ENCODE data around the gene HELB.

Gene HELB

DNA sequence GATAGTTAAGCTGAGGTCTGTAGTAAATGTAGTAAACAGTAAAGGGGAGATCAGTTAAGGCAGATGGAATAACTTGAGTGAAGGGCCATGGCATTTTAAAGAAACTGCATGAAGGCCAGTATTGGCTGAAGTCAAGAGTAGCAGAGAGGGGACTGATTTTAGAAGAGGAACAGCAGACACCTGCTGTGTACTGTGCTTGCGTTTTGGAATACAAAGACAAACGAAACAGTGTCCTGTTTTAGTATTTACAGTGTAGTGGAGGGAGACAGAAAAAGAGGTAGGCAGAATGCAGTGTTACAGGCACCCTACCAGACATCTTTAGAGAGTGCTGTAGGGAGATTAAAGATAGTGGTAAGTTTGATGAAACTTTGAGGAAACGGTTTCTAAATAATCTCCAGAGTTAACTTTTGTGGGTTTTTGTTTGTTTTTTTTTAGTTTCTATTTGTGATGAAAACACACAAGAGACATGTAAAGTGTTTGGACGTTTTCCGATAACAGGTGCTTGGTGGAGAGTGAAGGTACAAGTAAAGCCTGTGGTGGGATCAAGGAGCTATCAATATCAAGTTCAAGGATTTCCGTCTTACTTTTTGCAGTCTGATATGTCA, 2.1 kb downstream of the HELB start:
- DNase-seq: no peak

DNA sequence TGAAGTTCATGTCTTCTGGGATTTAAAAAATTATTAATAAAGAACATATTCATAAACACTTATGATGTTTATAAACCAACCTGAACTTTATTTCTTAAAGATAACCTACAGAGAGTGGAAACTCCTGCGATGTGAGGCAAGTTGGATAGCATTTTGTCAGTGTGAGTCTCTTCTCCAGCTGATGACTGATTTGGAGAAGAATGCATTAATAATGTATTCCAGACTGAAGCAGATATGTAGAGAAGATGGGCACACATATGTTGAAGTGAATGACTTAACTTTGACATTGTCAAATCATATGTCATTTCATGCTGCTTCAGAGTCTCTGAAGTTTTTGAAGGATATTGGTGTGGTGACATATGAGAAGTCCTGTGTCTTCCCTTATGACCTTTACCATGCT, 7.3 kb downstream of the HELB start:
- DNase-seq: no peak

DNA sequence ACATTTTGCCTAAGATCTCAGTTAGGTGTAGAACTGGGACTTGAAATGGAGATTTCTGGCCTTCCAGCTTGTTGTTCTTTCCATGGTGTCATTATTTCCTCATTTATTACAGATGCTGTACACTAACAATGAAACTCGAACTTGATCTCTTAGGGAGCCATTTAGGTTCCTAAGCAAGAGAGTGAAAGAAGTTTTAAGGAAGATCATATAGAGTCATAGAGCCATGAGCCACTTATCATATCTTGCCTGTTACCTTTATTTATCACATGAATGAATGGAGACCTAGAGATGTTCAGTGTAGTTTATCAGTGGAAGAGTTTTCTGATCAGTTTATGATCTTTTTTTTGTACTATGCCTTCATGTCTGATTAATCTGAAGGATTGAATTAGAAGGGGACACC, 9.9 kb downstream of the HELB start:
- peak; percentile 24 for DNase-seq

DNA sequence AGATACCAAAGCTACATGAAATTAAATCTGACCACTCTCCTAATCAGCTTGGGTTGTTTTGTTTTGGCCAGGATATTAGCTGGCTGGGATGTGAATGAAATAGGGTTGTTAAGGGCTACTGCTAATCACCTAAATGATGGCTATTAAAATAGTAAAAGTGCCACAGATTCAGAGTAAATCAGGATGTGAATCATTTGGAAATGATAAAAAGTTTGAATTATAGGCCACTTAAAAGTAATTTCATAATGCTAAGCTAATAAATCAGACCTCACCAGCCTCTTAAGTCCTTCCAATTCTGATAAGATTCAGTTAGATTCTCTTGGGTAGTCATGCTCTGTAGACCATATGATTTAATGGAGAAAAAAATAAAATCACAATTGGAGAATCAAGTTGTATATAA, 12.0 kb downstream of the HELB start:
- DNase-seq: no peak

DNA sequence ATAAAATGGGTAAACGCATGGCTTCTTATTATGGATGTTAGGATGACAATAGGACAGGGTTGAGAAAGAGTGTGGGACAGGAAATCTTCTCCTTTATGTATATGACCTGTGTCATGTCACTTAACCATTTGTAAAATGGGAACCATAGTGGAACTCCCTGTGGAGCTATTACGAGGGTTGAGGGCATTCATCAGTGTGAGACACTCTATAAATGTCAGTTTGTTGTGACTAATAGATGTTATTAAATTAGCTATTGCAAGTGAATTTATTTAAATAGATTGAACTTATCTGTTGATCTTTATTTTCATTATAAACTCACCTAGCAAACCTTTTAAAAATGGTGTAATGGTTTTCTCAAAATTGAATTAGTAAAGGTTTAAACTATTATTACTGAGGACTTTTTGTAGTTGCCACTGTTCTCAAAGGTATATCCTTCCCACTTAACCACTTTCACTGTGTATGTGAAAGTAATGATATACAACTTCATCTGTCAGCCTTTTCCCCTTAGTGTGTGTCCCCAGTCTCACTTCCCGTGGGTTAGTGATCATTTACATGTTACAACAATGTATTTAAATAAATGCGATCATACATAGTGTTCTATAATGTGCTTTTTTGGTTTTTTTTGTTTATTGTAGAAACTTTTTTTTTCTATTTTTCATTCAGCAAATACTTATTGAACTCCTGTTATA, 17.1 kb downstream of the HELB start:
- DNase-seq: peak; percentile 43

DNA sequence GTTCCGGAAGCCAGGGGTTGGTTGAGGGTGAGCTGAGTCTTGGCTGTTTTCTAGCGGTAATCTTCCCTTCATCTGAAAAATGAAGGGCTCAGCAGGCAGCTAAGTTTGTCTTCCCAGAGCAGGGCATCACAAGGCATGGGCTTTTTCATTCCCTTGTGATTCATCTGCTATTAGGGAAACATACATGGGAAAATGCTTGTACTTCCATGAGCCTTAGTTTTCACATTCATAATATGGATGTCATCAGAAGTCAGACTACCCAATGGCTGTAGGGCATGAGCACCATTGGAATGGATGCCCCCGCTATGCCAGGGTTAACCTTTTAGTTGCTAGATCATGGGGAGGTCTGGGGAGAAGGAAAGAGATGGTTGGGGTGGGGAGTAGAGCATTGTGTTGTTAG, 18.7 kb downstream of the HELB start:
- DNase-seq: no peak

DNA sequence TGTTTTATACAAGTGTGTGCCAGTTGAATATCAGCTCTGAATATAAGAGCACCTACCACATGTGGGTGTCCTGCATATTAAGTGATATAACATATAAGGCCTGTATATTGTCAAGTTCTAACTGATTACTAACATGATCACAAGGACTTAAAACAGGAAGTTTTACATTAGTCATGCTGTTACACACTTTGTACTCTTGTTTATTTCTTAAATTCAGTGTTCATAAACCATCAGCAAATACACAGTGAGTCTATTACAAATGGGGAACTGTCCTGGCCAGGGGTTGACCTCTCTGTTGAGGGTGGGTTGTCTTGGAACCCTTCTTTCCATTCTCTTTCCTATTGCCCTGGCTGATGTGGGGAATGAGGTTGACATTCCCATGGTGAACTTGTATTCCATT, 19.1 kb downstream of the HELB start:
- peak; percentile 44 for DNase-seq

DNA sequence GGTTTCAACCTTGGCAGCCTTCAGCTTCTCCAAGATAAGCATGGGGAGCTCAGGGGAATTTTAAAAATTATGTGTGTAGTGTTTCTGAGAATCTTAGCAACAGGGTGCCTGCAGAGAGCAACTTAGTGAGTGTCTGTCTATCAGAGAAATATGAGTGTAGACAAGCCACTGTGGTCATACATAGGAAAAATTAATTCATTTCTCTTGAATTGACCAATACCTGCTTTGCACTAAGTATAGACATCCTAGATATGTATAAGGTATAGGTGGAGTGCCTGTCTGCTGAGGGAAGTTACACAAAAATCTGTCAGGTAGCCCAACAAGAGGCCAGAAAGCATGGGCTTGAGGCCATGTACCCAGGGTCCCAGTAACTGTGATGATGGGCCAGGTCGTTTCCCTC, 20.7 kb downstream of the HELB start:
- no peak for DNase-seq

DNA sequence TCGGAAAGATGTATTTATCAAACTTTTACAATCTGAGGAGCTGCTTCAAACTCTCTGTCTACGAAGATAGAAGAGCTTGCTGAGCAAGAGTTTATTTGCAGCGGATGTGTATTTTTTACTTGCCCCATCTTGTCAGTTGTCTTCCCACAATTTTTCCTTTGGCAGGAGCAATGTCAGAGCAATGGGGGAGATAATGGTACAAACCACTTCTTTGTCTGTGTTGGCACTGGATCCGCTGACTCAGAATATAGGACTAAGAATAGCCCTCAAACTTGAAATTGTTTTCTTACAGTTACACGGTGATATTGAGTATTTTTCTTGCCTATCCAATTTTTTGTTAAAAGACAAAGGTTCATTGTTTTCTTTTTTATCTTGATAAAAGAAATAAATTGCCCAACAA, 27.6 kb downstream of the HELB start:
- no peak for DNase-seq

DNA sequence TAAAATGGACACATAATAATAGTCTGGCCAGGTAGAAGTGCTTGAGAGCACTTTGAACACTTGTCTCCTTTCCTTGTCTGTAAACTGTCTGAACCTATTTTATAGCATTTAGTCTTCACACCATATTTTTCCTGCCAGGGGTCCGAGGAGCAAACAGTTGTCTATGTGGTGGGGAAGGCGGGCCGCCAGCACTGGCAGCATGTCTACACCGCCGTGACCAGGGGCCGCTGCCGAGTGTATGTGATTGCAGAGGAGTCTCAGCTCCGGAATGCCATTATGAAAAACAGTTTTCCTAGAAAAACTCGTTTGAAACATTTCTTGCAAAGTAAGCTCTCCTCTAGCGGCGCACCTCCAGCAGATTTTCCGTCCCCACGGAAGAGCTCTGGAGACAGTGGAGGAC, 28.7 kb downstream of the HELB start:
- DNase-seq: no peak

DNA sequence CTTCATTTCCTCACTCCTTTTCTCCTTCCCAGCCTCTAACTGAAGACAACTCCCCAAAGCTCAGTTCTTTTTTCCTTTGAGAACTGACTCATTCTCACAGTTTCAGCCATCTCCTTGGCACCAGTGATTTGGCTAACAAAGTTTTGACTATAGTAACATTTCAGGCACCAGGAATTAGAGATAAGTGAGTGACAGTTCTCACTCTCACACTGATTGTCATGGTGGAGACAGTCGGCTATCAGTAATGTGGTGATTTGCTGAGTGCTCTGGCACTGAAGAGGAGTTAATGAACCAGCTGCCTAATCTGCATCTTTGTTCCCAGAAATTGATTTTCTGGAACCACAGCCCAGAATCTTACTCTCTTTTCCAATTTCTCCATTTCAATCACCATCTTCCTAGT, 29.5 kb downstream of the HELB start:
- DNase-seq: no peak

DNA sequence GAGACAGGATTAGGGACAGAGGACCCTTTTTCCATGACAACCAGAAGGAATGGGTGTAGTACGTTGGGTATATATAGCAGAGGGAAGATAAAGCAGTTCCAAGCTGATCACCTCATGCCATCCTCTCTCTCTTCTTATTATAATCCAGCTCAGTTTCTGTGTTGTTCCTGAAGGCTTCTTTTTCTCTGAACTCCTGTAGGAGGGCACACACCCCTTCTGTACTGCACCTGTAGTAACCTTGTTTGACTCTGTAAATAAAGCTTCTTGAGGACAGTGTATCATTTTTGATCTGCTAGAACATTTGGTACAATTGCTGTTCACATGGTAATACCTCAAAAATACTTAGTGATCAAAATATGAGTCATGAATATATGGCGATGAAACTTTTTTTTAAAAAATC, 33.5 kb downstream of the HELB start:
- DNase-seq: no peak

DNA sequence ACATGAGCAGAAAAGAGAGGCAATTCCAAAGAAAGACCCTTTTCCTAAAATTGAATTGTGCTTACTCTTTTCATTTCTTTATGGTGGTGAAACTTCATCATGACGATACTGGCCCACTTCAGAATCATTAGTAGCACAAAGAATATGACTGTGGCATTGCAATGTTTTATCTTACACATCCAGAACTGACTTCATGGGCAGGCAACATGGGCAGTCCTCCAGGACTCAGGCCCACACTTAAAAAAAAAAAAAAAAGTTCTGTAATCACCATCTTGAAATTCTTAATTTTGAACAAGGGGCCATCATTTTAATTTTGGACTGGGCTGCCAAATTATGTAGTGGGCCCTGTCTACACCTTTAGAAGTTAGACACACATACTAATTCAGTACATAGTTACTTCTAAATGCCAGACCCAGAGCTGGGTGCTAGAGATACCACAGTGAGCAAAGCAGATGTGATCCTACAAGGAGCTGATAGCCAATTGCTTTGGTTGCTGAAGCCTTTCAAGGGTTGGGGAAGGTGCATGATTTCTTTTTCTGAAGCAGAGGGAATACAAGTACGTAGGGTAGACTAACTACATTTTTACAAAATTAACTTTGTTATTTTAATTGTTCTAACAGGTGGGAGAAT, 35.2 kb downstream of the HELB start:
- DNase-seq: no peak

DNA sequence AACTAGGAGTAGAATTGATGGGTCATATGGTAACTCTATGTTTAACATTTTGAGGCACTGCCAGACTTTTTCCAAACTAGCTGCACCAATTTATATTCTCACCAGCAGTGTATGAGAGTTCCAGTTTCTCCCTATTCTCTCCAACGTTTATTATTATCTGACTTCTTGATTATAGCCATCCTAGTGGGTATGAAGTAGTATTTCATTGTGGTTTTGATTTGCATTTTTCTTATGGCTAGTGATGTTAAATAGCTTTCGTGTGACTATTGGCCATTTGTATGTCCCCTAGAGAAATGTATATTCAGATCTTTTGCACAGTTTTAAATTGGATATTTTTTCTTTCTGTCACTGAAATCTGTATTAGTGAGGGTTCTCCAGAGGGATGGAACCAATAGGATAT, 37.8 kb downstream of the HELB start:
- no peak for DNase-seq

DNA sequence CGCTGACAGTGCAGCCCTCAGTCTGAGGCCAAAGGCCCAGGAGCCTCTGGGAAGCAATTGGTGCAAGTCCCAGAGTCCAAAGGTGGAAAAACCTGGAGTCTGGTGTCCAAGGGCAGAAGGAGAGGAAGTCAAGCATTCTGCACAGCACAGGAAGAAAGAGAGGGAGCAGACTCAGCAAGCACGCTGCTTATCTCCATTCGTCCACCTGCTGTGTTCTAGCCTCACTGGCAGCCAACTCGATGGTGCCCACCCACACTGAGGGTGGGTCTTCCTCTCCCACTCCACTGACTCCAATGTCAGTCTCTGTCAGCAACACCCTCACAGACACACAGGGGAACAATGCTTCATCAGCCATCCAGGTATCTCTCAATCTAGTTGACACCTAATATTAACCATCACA, 38.8 kb downstream of the HELB start:
- no peak for DNase-seq

DNA sequence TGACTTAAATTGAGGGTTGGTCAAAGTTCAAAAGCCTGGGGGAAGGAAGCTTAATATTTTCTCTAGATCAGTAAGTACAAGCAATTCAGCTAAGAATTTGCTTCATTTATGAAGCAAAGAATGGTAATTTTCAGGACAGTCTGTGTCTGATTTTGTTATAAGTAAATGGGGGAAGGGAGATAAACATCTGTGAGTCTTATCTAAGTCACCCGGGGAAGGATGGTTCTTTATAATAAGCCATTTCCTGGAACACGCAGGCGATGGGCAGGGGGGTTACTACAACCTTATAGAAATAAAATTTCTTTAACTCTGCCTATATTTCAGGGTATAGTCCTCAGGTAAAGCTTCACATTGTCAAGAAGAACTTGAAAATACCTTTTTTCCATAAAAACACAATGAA, 42.9 kb downstream of the HELB start:
- no peak for DNase-seq

DNA sequence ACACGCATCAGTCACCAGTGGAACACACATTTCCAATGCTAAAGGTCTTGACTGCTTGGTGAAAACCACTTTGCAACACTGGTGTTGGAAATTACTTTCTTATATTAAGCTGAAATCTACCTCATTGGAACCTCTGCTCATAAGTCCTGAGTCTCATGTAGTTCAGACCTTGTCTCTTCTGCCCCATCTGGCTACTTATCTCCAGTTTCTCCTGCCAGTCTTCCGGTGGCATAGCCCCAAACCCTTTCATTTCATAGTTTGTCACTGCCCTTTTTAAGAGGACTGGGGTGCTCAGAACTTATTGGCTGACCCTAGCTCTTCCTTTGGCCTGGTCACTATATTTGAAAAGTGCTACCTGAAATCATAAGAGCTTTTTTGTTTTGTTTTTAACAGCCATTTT, 43.7 kb downstream of the HELB start:
- no peak for DNase-seq

DNA sequence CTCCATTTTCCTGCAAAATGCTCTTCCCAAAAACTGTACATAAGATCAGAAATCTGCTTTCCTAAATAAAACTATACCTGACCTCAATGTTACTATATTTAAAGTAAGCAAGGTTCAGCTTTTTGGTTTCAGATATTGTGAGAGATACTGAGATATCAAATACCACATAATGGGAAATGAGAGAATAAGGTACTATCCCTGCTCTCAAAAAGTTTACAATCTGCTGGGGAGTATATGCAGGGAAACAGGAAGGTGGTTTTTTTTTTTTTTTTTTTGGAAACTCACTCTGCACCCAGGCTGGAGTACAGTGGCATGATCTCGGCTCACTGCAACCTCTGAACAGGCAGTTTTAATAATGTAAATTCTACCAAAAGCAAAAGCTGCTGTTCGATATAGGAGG, 49.0 kb downstream of the HELB start:
- no peak for DNase-seq

DNA sequence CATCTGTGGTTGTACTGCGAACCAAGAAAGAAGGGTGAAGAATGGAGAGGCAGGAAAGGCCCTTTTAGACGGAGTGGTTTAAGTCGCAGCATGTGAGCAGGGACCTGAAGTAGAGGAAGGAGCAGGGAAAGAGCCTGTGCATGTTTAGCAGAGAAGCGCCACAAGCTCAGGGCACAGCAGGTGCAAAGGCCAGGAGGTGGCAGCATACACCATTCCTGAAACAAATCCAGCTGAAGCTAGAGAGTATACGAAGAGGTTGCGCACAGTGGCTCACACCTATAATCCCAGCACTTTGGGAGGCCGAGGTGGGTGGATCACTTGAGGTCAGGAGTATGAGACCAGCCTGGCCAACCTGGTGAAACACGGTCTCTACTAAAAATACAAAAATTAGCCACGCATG, 49.9 kb downstream of the HELB start:
- peak; percentile 50 for DNase-seq

DNA sequence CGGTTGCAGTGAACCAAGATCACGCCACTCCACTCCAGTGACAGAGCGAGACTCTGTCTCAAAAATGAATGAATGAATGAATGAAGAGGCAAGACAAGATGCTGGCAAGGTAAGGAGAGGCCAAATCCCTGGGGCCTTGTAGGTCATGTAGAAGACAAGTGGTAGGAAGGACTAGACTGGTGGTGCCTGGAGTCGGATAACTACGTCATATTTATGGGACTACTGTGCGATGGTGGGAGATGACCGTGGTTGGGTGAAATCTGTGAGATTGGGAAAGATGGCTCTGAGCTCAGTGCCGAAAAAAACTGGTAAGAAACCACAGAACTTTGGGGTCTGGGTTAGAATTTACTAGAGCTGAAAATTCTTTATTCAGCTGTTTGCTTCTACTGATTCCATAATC, 50.6 kb downstream of the HELB start:
- DNase-seq: no peak

DNA sequence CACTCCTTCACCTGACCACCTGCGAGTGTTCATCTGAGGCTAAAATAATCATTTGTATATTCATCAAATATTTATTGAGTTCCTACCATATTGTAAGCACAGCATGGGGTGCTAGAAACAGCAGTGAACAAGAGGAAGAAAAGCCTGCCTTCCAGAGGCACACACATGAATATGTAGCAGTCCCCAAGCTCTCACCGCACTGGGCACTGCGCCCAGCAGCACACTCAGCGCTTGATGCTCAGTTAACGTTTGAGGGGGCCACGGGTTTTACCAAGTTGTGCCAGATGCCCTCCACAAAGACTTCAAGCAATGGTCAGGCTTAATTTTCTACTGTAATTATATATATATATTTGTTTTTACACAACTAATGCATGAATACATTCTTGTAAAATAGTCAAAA, 52.0 kb downstream of the HELB start:
- DNase-seq: no peak

DNA sequence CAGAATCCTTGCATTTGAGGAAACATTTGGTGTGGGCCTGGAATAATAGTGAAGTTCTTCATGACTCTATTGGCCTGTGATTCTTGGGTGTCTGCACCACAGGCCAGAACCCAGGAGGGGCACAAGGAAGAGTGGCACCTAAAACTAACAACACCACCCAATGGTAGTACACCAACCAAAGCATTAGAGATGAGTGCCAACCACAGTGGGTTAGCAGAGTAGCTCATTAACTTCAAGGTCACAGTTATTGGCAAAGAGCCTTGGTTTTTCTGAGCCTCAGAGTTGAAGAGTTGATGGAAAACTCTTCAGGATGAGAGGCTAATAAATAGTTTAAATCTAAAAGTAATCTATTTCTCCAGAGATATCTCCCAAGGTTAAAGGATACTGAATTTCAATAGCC, 57.0 kb downstream of the HELB start:
- DNase-seq: no peak

DNA sequence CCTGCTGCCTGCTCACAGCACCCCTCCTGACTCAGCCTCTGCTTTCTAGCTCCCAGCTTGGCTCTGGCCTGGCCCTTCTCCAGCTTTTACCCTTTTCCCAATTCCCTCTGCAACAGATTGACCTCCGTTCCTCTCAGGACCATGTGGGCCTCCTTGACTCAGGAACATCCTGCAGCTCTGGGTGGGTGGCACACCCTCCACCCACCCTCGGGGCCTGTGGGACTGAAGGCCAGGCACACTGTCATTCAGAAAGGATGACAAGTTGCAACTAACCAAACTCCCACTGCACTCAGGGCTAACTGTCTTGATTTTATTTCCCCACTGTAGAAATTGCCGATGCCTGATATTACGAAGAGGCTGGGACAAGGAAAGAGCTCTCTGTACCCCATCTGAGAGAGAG, 59.4 kb downstream of the HELB start:
- no peak for DNase-seq

DNA sequence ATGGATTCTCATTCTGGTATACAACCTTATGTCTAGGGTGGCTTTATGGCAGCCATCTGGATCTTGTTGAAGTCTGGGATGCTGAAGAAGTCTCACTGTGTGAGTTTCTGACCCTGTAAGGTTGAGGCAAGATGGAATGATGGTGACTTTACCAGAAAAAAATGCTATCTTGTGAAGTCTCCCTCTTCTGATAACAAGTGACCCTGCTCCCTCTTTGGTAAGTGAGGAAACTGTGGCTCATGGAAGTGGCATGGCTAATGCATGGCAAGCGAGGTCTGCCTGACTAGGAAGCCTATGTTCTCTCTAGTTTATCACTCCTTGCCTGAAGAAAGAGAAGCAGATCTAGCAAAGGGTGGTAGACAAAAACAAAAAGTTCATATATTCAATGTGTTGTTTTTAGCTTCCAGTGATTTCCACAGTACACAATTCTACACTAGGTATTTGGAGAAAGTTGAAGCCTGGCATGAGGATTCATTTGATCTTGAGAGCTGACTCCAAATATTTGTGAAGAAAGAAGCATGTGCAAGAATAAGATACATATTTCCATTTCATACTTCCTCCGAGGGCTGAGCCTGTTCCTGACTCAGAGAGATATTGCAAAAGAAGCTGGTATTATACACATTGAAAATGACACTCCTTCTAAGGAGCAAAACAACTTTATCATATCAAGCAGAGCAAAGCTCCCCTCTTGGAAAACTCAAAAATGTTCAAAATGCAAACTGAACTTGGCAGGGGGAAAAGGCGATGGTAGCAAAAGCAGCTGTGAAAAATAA, 63.6 kb downstream of the HELB start:
- DNase-seq: peak; percentile 65
